NB4 (cell line): ENCODE data around the gene MDGA2.

Source experiments
- DNase-seq: peaks from one replicate; pipeline ENCODE4 v3.0.0; 2010; ENCODE audit warnings: low read depth
- H3K4me3 ChIP-seq: one replicate; pipeline ENCODE4 v1.5.1; 2011; ENCODE audit warnings: mild to moderate bottlenecking, low read depth, low read length, moderate library complexity
- MYC ChIP-seq: IDR thresholded peaks from 2 replicates; pipeline ENCODE4 v1.6.1; 2011; ENCODE audit warnings: low read depth, low read length
- POLR2A ChIP-seq: IDR thresholded peaks from 2 replicates; pipeline ENCODE4 v1.6.1; 2011; ENCODE audit warnings: mild to moderate bottlenecking; ENCODE audit not compliant: insufficient read length; ENCODE audit errors: extremely low read depth
- TF ChIP-seq, protein P1 (sequence below): IDR thresholded peaks from one replicate; pipeline ENCODE4 v1.5.1; 2012; ENCODE audit warnings: low read depth, low read length
- TF ChIP-seq, protein P2 (sequence below): IDR thresholded peaks from 2 replicates; pipeline ENCODE4 v1.6.1; 2011; ENCODE audit warnings: low read depth, low read length

Gene MDGA2

GRCh38 chr14:47167402-47167801, 508.0 kb downstream of the MDGA2 start:
- no peak overlapping the region for H3K4me3 ChIP-seq
- TF ChIP-seq MYC (no peak), POLR2A (no peak)
- TF ChIP-seq, protein P1, sequence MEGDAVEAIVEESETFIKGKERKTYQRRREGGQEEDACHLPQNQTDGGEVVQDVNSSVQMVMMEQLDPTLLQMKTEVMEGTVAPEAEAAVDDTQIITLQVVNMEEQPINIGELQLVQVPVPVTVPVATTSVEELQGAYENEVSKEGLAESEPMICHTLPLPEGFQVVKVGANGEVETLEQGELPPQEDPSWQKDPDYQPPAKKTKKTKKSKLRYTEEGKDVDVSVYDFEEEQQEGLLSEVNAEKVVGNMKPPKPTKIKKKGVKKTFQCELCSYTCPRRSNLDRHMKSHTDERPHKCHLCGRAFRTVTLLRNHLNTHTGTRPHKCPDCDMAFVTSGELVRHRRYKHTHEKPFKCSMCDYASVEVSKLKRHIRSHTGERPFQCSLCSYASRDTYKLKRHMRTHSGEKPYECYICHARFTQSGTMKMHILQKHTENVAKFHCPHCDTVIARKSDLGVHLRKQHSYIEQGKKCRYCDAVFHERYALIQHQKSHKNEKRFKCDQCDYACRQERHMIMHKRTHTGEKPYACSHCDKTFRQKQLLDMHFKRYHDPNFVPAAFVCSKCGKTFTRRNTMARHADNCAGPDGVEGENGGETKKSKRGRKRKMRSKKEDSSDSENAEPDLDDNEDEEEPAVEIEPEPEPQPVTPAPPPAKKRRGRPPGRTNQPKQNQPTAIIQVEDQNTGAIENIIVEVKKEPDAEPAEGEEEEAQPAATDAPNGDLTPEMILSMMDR = no peak
- TF ChIP-seq, protein P2, sequence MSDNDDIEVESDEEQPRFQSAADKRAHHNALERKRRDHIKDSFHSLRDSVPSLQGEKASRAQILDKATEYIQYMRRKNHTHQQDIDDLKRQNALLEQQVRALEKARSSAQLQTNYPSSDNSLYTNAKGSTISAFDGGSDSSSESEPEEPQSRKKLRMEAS = no peak
- DNase-seq = no peak

- no peak overlapping the region for H3K4me3 ChIP-seq
- no peak for TF ChIP-seq POLR2A
- TF ChIP-seq, protein P1 = no peak
- TF ChIP-seq MYC = no peak
- TF ChIP-seq, protein P2 = no peak
- DNase-seq = no peak
These were observed 520.0 kb downstream of the MDGA2 start for GRCh38 chr14:47155395-47155794.

DNA sequence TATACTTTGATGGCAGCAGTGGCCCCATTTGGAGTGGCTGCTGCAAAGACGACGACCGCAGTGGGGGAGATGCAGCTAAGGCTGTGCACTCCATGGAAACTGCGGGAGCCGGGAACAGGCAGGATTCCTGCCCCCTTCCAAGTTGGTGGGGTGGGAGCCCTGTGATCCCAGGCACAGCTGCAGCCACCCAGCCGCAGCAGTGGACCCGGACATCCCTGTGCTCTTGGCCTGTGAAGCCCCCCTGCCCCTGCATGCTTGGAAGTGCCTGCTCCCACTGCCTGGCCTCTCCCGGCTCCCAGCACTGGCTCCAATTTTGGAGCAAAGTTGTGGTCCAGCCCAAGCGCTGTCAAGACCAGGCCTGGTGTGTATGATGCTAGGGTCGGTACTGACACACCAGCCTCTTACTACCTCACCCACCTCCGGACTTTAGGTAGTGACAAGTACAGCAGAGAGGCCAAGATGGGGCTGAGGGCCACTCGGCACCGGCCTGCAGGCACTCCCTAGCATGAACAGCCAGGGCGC, 521.1 kb downstream of the MDGA2 start:
- DNase-seq = no peak
- TF ChIP-seq, protein P2 = no peak
- no peak for TF ChIP-seq MYC
- TF ChIP-seq, protein P1 = no peak
- no peak for TF ChIP-seq POLR2A
- no peak overlapping the region for H3K4me3 ChIP-seq

- TF ChIP-seq MYC (no peak), POLR2A (no peak)
- TF ChIP-seq, protein P1 = no peak
- TF ChIP-seq, protein P2 = no peak
- no peak for DNase-seq
- no peak overlapping the region for H3K4me3 ChIP-seq
These were observed 521.7 kb downstream of the MDGA2 start for GRCh38 chr14:47153746-47154145.

GRCh38 chr14:47150267-47150666, 525.1 kb downstream of the MDGA2 start:
- H3K4me3 ChIP-seq = no peak overlapping the region
- TF ChIP-seq, protein P1 = no peak
- no peak for TF ChIP-seq MYC
- TF ChIP-seq, protein P2 = no peak
- no peak for TF ChIP-seq POLR2A
- DNase-seq = no peak

DNA sequence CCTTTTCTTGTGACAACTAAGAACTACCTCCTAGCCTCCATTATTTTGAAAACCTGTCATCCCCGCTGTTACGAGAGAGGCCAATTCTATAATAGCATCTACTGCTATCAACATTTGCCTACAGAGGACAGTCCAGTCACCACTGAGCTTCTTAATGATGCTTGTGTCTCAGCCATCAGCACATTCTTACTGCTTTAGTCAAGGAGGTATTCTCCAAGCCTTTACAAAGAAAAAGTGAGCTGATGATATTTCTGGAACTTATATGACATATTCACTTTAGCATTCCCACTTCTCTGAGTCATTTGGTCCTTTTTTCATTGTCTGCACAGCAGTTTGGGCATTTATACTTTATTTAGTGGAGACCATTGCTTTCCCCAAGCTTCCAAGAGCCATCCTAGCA, 526.1 kb downstream of the MDGA2 start:
- no peak overlapping the region for H3K4me3 ChIP-seq
- DNase-seq = no peak
- TF ChIP-seq MYC = no peak
- TF ChIP-seq POLR2A = no peak
- TF ChIP-seq, protein P2 = no peak
- TF ChIP-seq, protein P1 = no peak
